Measurements from ENCODE around the gene ITFG1. TPM values are rescaled to one million over a fixed set of nuclear protein-coding genes. Genes with fewer than 3 reads are reported as not detected.

Gene ITFG1
- total and polyA plus RNA-seq, 4 donors = 37.4 to 61.9 (median 48.6) TPM

GRCh38 chr16:47278306-47278970, 182.4 kb downstream of the ITFG1 start:
- no peak overlapping the region for H3K4me3 ChIP-seq (ENCODE audit: low read length in 2 of 2)
- intact Hi-C loops (cut with DNase I) = no loop called here
- H3K36me3 ChIP-seq (ENCODE audit: control insufficient read depth in 1 of 2, insufficient read depth in 2 of 2, low read length in 1 of 2) = no peaks in the 10 kb centered on the region
- no peak overlapping the region for H3K27ac ChIP-seq (ENCODE audit: low read depth in 1 of 2, low read length in 2 of 2)
- no peak for DNase-seq
- no peaks in the 10 kb centered on the region for H3K27me3 ChIP-seq (ENCODE audit: control insufficient read depth in 1 of 2, insufficient read depth in 2 of 2, low read length in 1 of 2)
- 69 to 74% methylated on average over 5 of the region's 5 CpGs for WGBS, 2 donors
- no peak for ATAC-seq (ENCODE audit: low FRiP score)
- H3K9me3 ChIP-seq (ENCODE audit: control insufficient read depth, low read length) = no peaks in the 10 kb centered on the region
- no peaks in the 10 kb centered on the region for H3K4me1 ChIP-seq (ENCODE audit: control insufficient read depth in 1 of 2, insufficient read depth in 2 of 2, low read length in 2 of 2)

- Histone ChIP-seq H3K27me3 (ENCODE audit: control insufficient read depth in 1 of 2, insufficient read depth in 2 of 2, low read length in 1 of 2) (no peaks in the 10 kb centered on the region), H3K27ac (ENCODE audit: low read depth in 1 of 2, low read length in 2 of 2) (no peak overlapping the region), H3K4me1 (ENCODE audit: control insufficient read depth in 1 of 2, insufficient read depth in 2 of 2, low read length in 2 of 2) (no peaks in the 10 kb centered on the region), H3K9me3 (ENCODE audit: control insufficient read depth, low read length) (no peaks in the 10 kb centered on the region), H3K4me3 (ENCODE audit: low read length in 2 of 2) (no peak overlapping the region), H3K36me3 (ENCODE audit: control insufficient read depth in 1 of 2, insufficient read depth in 2 of 2, low read length in 1 of 2) (no peaks in the 10 kb centered on the region)
- no peak for ATAC-seq (ENCODE audit: low FRiP score)
- WGBS, 2 donors = 40 to 42% methylated on average over 1 of the region's 1 CpG
- intact Hi-C loops (cut with DNase I) = no loop called here
- no peak for DNase-seq
Measured at GRCh38 chr16:47276522-47276921, 184.3 kb downstream of the ITFG1 start.

GRCh38 chr16:47262938-47263337, 197.9 kb downstream of the ITFG1 start:
- H3K27me3 ChIP-seq (ENCODE audit: control insufficient read depth in 1 of 2, insufficient read depth in 2 of 2, low read length in 1 of 2) = no peaks in the 10 kb centered on the region
- H3K36me3 ChIP-seq (ENCODE audit: control insufficient read depth in 1 of 2, insufficient read depth in 2 of 2, low read length in 1 of 2) = peaks cover 0 to 1% of the 10 kb centered on the region in 2 donors
- H3K27ac ChIP-seq (ENCODE audit: low read depth in 1 of 2, low read length in 2 of 2) = no peak overlapping the region
- ATAC-seq (ENCODE audit: low FRiP score) = no peak
- no peaks in the 10 kb centered on the region for H3K4me1 ChIP-seq (ENCODE audit: control insufficient read depth in 1 of 2, insufficient read depth in 2 of 2, low read length in 2 of 2)
- H3K9me3 ChIP-seq (ENCODE audit: control insufficient read depth, low read length) = no peaks in the 10 kb centered on the region
- no peak for DNase-seq
- no peak overlapping the region for H3K4me3 ChIP-seq (ENCODE audit: low read length in 2 of 2)
- 89 to 92% methylated on average over 2 of the region's 2 CpGs for WGBS, 2 donors
- intact Hi-C loops (cut with DNase I) = no loop called here

DNA sequence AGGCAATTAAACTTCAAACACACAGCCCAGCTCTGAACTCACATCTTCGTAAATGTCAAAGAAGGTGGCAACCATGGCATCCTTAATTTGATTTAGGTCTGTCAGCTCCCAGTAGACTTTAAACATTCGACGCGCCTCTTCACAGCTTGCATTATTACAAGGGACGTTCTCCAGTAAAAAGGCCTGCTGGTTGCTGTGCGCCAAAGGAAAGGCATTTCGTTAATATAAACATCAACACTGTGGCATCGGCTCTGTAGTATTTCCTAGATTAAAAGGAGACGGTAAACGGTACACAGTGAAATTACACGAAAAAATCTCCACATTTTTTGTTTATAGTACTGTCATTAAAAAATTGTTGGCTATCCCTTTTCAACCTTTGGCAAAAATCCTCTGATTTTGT, 200.4 kb downstream of the ITFG1 start:
- ATAC-seq (ENCODE audit: low FRiP score) = no peak

DNA sequence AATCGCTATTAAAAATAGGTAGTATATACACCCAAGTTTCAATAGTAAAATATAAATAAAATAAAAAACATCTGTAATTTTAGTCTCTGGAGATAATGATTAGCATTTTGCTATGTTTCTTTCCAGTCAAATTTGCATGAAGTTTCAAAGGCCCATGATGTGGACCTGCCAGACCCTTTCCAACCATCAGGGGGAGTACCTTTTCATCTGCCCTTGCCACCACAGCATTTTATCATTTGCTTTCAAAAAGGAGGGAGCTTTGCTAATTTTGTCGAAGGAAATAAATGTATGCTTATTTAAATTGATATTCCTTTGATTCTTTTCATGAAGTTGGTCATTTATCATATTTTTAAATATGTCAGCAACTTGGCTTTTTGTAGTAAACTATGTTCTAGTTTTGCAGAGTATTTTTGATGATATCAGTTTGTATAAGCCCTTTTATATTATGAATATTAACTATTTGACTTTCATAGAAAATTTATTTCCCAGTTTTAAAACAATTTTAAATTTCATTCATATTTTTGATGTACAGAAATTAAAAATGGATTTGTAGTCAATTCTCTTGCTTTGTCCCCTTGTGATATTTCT, 201.9 kb downstream of the ITFG1 start:
- WGBS, 2 donors = 71 to 74% methylated on average over 2 of the region's 2 CpGs
- Histone ChIP-seq H3K27me3 (ENCODE audit: control insufficient read depth in 1 of 2, insufficient read depth in 2 of 2, low read length in 1 of 2) (no peaks in the 10 kb centered on the region), H3K4me1 (ENCODE audit: control insufficient read depth in 1 of 2, insufficient read depth in 2 of 2, low read length in 2 of 2) (peaks cover 0 to 1% of the 10 kb centered on the region in 2 donors), H3K9me3 (ENCODE audit: control insufficient read depth, low read length) (no peaks in the 10 kb centered on the region), H3K4me3 (ENCODE audit: low read length in 2 of 2) (no peak overlapping the region), H3K27ac (ENCODE audit: low read depth in 1 of 2, low read length in 2 of 2) (no peak overlapping the region), H3K36me3 (ENCODE audit: control insufficient read depth in 1 of 2, insufficient read depth in 2 of 2, low read length in 1 of 2) (peaks cover 0 to 1% of the 10 kb centered on the region in 2 donors)
- ATAC-seq (ENCODE audit: low FRiP score) = no peak
- DNase-seq = no peak
- intact Hi-C loops (cut with DNase I) = no loop called here

More for the DNA sequence above, 200.4 kb downstream of the ITFG1 start:
- peaks cover 0 to under 1% of the 10 kb centered on the region in 2 donors for H3K4me1 ChIP-seq (ENCODE audit: control insufficient read depth in 1 of 2, insufficient read depth in 2 of 2, low read length in 2 of 2)
- no peaks in the 10 kb centered on the region for H3K9me3 ChIP-seq (ENCODE audit: control insufficient read depth, low read length)
- H3K27me3 ChIP-seq (ENCODE audit: control insufficient read depth in 1 of 2, insufficient read depth in 2 of 2, low read length in 1 of 2) = no peaks in the 10 kb centered on the region
- intact Hi-C loops (cut with DNase I) = no loop called here
- H3K36me3 ChIP-seq (ENCODE audit: control insufficient read depth in 1 of 2, insufficient read depth in 2 of 2, low read length in 1 of 2) = peaks cover 0 to 1% of the 10 kb centered on the region in 2 donors
- no peak overlapping the region for H3K4me3 ChIP-seq (ENCODE audit: low read length in 2 of 2)
- WGBS, 2 donors = 81 to 88% methylated on average over 11 of the region's 11 CpGs
- DNase-seq = no peak
- no peak overlapping the region for H3K27ac ChIP-seq (ENCODE audit: low read depth in 1 of 2, low read length in 2 of 2)

GRCh38 chr16:47254756-47255155, 206.1 kb downstream of the ITFG1 start:
- intact Hi-C loops (cut with DNase I) = no loop called here
- H3K9me3 ChIP-seq (ENCODE audit: control insufficient read depth, low read length) = no peaks in the 10 kb centered on the region
- peaks cover 0 to 1% of the 10 kb centered on the region in 2 donors for H3K4me1 ChIP-seq (ENCODE audit: control insufficient read depth in 1 of 2, insufficient read depth in 2 of 2, low read length in 2 of 2)
- H3K27me3 ChIP-seq (ENCODE audit: control insufficient read depth in 1 of 2, insufficient read depth in 2 of 2, low read length in 1 of 2) = no peaks in the 10 kb centered on the region
- 18 to 19% methylated on average over 6 of the region's 6 CpGs for WGBS, 2 donors
- ATAC-seq (ENCODE audit: low FRiP score) (no peak), DNase-seq (no peak)
- no peak overlapping the region for H3K27ac ChIP-seq (ENCODE audit: low read depth in 1 of 2, low read length in 2 of 2)
- peaks cover 0 to 7% of the 10 kb centered on the region in 2 donors for H3K36me3 ChIP-seq (ENCODE audit: control insufficient read depth in 1 of 2, insufficient read depth in 2 of 2, low read length in 1 of 2)
- H3K4me3 ChIP-seq (ENCODE audit: low read length in 2 of 2) = no peak overlapping the region

DNA sequence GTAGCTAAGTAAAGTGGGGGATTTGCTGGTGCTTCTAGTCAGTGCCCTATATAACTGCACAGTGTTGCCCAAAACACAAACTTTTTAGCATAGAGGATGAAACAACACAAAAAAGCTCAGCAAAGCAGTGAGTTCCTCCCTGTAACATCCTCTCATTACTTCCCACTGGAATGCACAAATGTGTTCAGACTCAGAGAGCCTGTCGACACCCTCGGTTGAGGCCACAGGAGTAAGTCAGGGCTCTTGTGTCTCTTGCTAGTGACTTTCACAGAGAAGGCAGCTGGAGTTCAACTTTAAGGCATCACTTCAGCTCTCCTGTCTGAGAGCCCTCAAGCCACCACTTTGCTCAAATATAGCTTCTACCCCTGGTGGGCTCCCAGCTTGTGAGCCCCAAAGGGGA, 209.9 kb downstream of the ITFG1 start:
- intact Hi-C loops (cut with DNase I) = no loop called here
- peaks cover 0 to 5% of the 10 kb centered on the region in 2 donors for H3K36me3 ChIP-seq (ENCODE audit: control insufficient read depth in 1 of 2, insufficient read depth in 2 of 2, low read length in 1 of 2)
- H3K4me1 ChIP-seq (ENCODE audit: control insufficient read depth in 1 of 2, insufficient read depth in 2 of 2, low read length in 2 of 2) = peaks cover 0 to 1% of the 10 kb centered on the region in 2 donors
- 92 to 93% methylated on average over 2 of the region's 2 CpGs for WGBS, 2 donors
- H3K27ac ChIP-seq (ENCODE audit: low read depth in 1 of 2, low read length in 2 of 2) = no peak overlapping the region
- H3K4me3 ChIP-seq (ENCODE audit: low read length in 2 of 2) = no peak overlapping the region
- H3K9me3 ChIP-seq (ENCODE audit: control insufficient read depth, low read length) = no peaks in the 10 kb centered on the region
- ATAC-seq (ENCODE audit: low FRiP score) (no peak), DNase-seq (no peak)
- no peaks in the 10 kb centered on the region for H3K27me3 ChIP-seq (ENCODE audit: control insufficient read depth in 1 of 2, insufficient read depth in 2 of 2, low read length in 1 of 2)

DNA sequence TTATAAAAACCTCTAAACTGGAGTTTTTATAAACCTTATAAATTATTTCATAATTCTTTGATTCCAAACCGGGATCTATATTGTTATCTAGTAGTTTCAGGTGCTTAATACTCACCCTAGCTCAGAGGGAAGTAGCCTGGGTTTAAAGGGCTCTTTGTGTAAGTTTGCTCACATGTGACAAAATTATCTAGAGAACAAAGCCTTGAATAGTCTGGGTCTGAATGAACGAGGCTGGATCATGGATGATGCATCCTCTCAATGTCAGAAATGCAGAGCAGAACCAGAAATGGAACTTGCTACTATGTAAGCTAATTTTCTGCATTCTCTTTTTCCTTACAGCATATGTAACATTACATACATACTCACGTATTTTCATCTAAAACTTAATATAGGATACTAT, 213.2 kb downstream of the ITFG1 start:
- no peak overlapping the region for H3K27ac ChIP-seq (ENCODE audit: low read depth in 1 of 2, low read length in 2 of 2)
- no peaks in the 10 kb centered on the region for H3K9me3 ChIP-seq (ENCODE audit: control insufficient read depth, low read length)
- 88 to 92% methylated on average over 3 of the region's 3 CpGs for WGBS, 2 donors
- H3K4me1 ChIP-seq (ENCODE audit: control insufficient read depth in 1 of 2, insufficient read depth in 2 of 2, low read length in 2 of 2) = no peaks in the 10 kb centered on the region
- intact Hi-C loops (cut with DNase I) = no loop called here
- DNase-seq (no peak), ATAC-seq (ENCODE audit: low FRiP score) (no peak)
- H3K4me3 ChIP-seq (ENCODE audit: low read length in 2 of 2) = no peak overlapping the region
- no peaks in the 10 kb centered on the region for H3K27me3 ChIP-seq (ENCODE audit: control insufficient read depth in 1 of 2, insufficient read depth in 2 of 2, low read length in 1 of 2)
- H3K36me3 ChIP-seq (ENCODE audit: control insufficient read depth in 1 of 2, insufficient read depth in 2 of 2, low read length in 1 of 2) = peaks cover 0 to 5% of the 10 kb centered on the region in 2 donors

- intact Hi-C loops (cut with DNase I) = no loop called here
- H3K9me3 ChIP-seq (ENCODE audit: control insufficient read depth, low read length) = no peaks in the 10 kb centered on the region
- H3K4me3 ChIP-seq (ENCODE audit: low read length in 2 of 2) = no peak overlapping the region
- H3K27ac ChIP-seq (ENCODE audit: low read depth in 1 of 2, low read length in 2 of 2) = no peak overlapping the region
- no peaks in the 10 kb centered on the region for H3K36me3 ChIP-seq (ENCODE audit: control insufficient read depth in 1 of 2, insufficient read depth in 2 of 2, low read length in 1 of 2)
- WGBS, 2 donors = 90 to 91% methylated on average over 4 of the region's 4 CpGs
- H3K4me1 ChIP-seq (ENCODE audit: control insufficient read depth in 1 of 2, insufficient read depth in 2 of 2, low read length in 2 of 2) = no peaks in the 10 kb centered on the region
- H3K27me3 ChIP-seq (ENCODE audit: control insufficient read depth in 1 of 2, insufficient read depth in 2 of 2, low read length in 1 of 2) = no peaks in the 10 kb centered on the region
- DNase-seq (no peak), ATAC-seq (ENCODE audit: low FRiP score) (no peak)
Measured at GRCh38 chr16:47244206-47244605, 216.7 kb downstream of the ITFG1 start.

All from aorta (tissue), 5 donors.